ENCODE measurements around the gene ZNF318.
A peak's percentile ranks its signal among the peaks of the same experiment; 100 is the strongest.
"Not testable (repeated sequence)": the region's sequence is repeated elsewhere in the genome, so short reads cannot be mapped to it uniquely, and the experiment has no call there.

ZNF318 gene

GRCh38 chr6:43335469-43335868 lies 34.0 kb downstream of the ZNF318 start:
- DNase-seq (ENCODE audit: low read depth) = no peak

GRCh38 chr6:43334466-43335095 lies 34.9 kb downstream of the ZNF318 start:
- peak; percentile 22 for DNase-seq (ENCODE audit: low read depth)

- DNase-seq (ENCODE audit: low read depth) = no peak
Observed at GRCh38 chr6:43331891-43332290, 37.6 kb downstream of the ZNF318 start.

- no peak for DNase-seq (ENCODE audit: low read depth)
Observed at GRCh38 chr6:43331470-43331869, 38.0 kb downstream of the ZNF318 start.

GRCh38 chr6:43328528-43328927 lies 40.9 kb downstream of the ZNF318 start:
- DNase-seq (ENCODE audit: low read depth) = no peak

- no peak for DNase-seq (ENCODE audit: low read depth)
Observed at GRCh38 chr6:43325876-43326275, 43.6 kb downstream of the ZNF318 start.

- DNase-seq (ENCODE audit: low read depth) = no peak
Observed at GRCh38 chr6:43318011-43318410, 51.4 kb downstream of the ZNF318 start.

- DNase-seq (ENCODE audit: low read depth) = no peak
Observed at GRCh38 chr6:43313813-43314212, 55.6 kb downstream of the ZNF318 start.

GRCh38 chr6:43311666-43312065 lies 57.8 kb downstream of the ZNF318 start:
- no peak for DNase-seq (ENCODE audit: low read depth)

- no peak for DNase-seq (ENCODE audit: low read depth)
Observed at GRCh38 chr6:43310624-43311023, 58.8 kb downstream of the ZNF318 start.

- DNase-seq (ENCODE audit: low read depth) = no peak
Observed at GRCh38 chr6:43310134-43310533, 59.3 kb downstream of the ZNF318 start.

- no peak for DNase-seq (ENCODE audit: low read depth)
Observed at GRCh38 chr6:43308990-43309477, 60.4 kb downstream of the ZNF318 start.

- DNase-seq (ENCODE audit: low read depth) = peak; percentile 13
Observed at GRCh38 chr6:43308101-43308989, 61.1 kb downstream of the ZNF318 start, which contains the start of gene CRIP3. Gene CRIP3, minus strand, starts transcription at chr6:43308826. Its CDS starts 34 bp downstream, at chr6:43308792.

- DNase-seq (ENCODE audit: low read depth) = no peak
Observed at GRCh38 chr6:43307451-43308100, 61.9 kb downstream of the ZNF318 start.

GRCh38 chr6:43306086-43306485 lies 63.4 kb downstream of the ZNF318 start:
- no peak for DNase-seq (ENCODE audit: low read depth)

GRCh38 chr6:43304882-43305281 lies 64.6 kb downstream of the ZNF318 start:
- no peak for DNase-seq (ENCODE audit: low read depth)

GRCh38 chr6:43304361-43304760 lies 65.1 kb downstream of the ZNF318 start:
- DNase-seq (ENCODE audit: low read depth) = no peak

GRCh38 chr6:43303751-43304331 lies 65.6 kb downstream of the ZNF318 start:
- DNase-seq (ENCODE audit: low read depth) = no peak

GRCh38 chr6:43303006-43303405 lies 66.4 kb downstream of the ZNF318 start:
- DNase-seq (ENCODE audit: low read depth) = not testable (repeated sequence)

GRCh38 chr6:43302126-43302525 lies 67.3 kb downstream of the ZNF318 start:
- no peak for DNase-seq (ENCODE audit: low read depth)

- no peak for DNase-seq (ENCODE audit: low read depth)
Observed at GRCh38 chr6:43301081-43301870, 68.2 kb downstream of the ZNF318 start.

Measured in GM04503 (cell line).